ENCODE data around the gene FPR1.

The FPR1 gene

GRCh38 chr19:51713319-51714285 lies 38.1 kb downstream of the FPR1 start:
- DNase-seq (ENCODE audit: low read depth, low spot score) = no peak
- H3K4me3 ChIP-seq (ENCODE audit: low read length) = no peak overlapping the region

- DNase-seq (ENCODE audit: low read depth, low spot score) = peak; percentile 54
- no peak overlapping the region for H3K4me3 ChIP-seq (ENCODE audit: low read length)
Observed at GRCh38 chr19:51712461-51713081, 39.1 kb downstream of the FPR1 start.

- no peak overlapping the region for H3K4me3 ChIP-seq (ENCODE audit: low read length)
- no peak for DNase-seq (ENCODE audit: low read depth, low spot score)
Observed at GRCh38 chr19:51711702-51712101, 40.0 kb downstream of the FPR1 start.

GRCh38 chr19:51710163-51710562 lies 41.5 kb downstream of the FPR1 start:
- no peak for DNase-seq (ENCODE audit: low read depth, low spot score)
- no peak overlapping the region for H3K4me3 ChIP-seq (ENCODE audit: low read length)

GRCh38 chr19:51709575-51709974 lies 42.1 kb downstream of the FPR1 start:
- no peak overlapping the region for H3K4me3 ChIP-seq (ENCODE audit: low read length)
- DNase-seq (ENCODE audit: low read depth, low spot score) = no peak

GRCh38 chr19:51708811-51709210 lies 42.9 kb downstream of the FPR1 start:
- DNase-seq (ENCODE audit: low read depth, low spot score) = no peak
- H3K4me3 ChIP-seq (ENCODE audit: low read length) = no peak overlapping the region

GRCh38 chr19:51706885-51707284 lies 44.8 kb downstream of the FPR1 start:
- H3K4me3 ChIP-seq (ENCODE audit: low read length) = no peak overlapping the region
- no peak for DNase-seq (ENCODE audit: low read depth, low spot score)

GRCh38 chr19:51706296-51706695 lies 45.4 kb downstream of the FPR1 start:
- no peak for DNase-seq (ENCODE audit: low read depth, low spot score)
- H3K4me3 ChIP-seq (ENCODE audit: low read length) = no peak overlapping the region

- H3K4me3 ChIP-seq (ENCODE audit: low read length) = peak overlapping the region; percentile 93
Observed at GRCh38 chr19:51704626-51705025, 47.1 kb downstream of the FPR1 start.

GRCh38 chr19:51703575-51704515 lies 47.8 kb downstream of the FPR1 start:
- H3K4me3 ChIP-seq (ENCODE audit: low read length) = peak overlapping the region; percentile 93
- DNase-seq (ENCODE audit: low read depth, low spot score) = peak; percentile 89

More at GRCh38 chr19:51704626-51705025, 47.1 kb downstream of the FPR1 start:
- DNase-seq (ENCODE audit: low read depth, low spot score) = no peak

- H3K4me3 ChIP-seq (ENCODE audit: low read length) = no peak overlapping the region
- DNase-seq (ENCODE audit: low read depth, low spot score) = no peak
Observed at GRCh38 chr19:51702825-51703574, 48.7 kb downstream of the FPR1 start.

GRCh38 chr19:51702103-51702824 lies 49.4 kb downstream of the FPR1 start:
- no peak overlapping the region for H3K4me3 ChIP-seq (ENCODE audit: low read length)
- no peak for DNase-seq (ENCODE audit: low read depth, low spot score)

- no peak for DNase-seq (ENCODE audit: low read depth, low spot score)
- H3K4me3 ChIP-seq (ENCODE audit: low read length) = no peak overlapping the region
Observed at GRCh38 chr19:51701468-51702100, 50.1 kb downstream of the FPR1 start.

- H3K4me3 ChIP-seq (ENCODE audit: low read length) = no peak overlapping the region
- no peak for DNase-seq (ENCODE audit: low read depth, low spot score)
Observed at GRCh38 chr19:51699170-51699569, 52.5 kb downstream of the FPR1 start.

- no peak for DNase-seq (ENCODE audit: low read depth, low spot score)
- no peak overlapping the region for H3K4me3 ChIP-seq (ENCODE audit: low read length)
Observed at GRCh38 chr19:51698296-51698695, 53.4 kb downstream of the FPR1 start.

- H3K4me3 ChIP-seq (ENCODE audit: low read length) = no peak overlapping the region
- no peak for DNase-seq (ENCODE audit: low read depth, low spot score)
Observed at GRCh38 chr19:51697169-51697776, 54.4 kb downstream of the FPR1 start.

- DNase-seq (ENCODE audit: low read depth, low spot score) = no peak
- H3K4me3 ChIP-seq (ENCODE audit: low read length) = no peak overlapping the region
Observed at GRCh38 chr19:51696606-51697005, 55.1 kb downstream of the FPR1 start.

Data from Jurkat, Clone E6-1 (cell line).